Fibroblast of lung (primary cell): ENCODE measurements around the gene DLG5. TPM values are rescaled to one million over a fixed set of nuclear protein-coding genes. Genes with fewer than 3 reads are reported as not detected.

Experiments used
- DNase-seq, 2 donors: peaks; one replicate each; pipeline versions ENCODE4 v3.0.0 to v3.0.0-alpha.2; 2010; ENCODE audit warnings: low read depth in 2 of 2
- H2AFZ ChIP-seq: 2 replicates; pipeline ENCODE4 v1.5.1; 2012; ENCODE audit warnings: low read length, control low read depth, inconsistent platforms
- H3K27ac ChIP-seq: 2 replicates; pipeline ENCODE4 v1.5.1; 2011; ENCODE audit warnings: low read length, control low read depth; ENCODE audit not compliant: insufficient read depth
- H3K27me3 ChIP-seq: 2 replicates; pipeline ENCODE4 v1.5.1; 2011; ENCODE audit warnings: mild to moderate bottlenecking, low read length; ENCODE audit not compliant: control insufficient read depth, insufficient read depth
- H3K36me3 ChIP-seq: 2 replicates; pipeline ENCODE4 v1.5.1; 2011; ENCODE audit warnings: low read length; ENCODE audit not compliant: control insufficient read depth, insufficient read depth
- H3K4me1 ChIP-seq: 2 replicates; pipeline ENCODE4 v1.5.1; 2011; ENCODE audit warnings: low read length; ENCODE audit not compliant: control insufficient read depth, insufficient read depth; ENCODE audit errors: extremely low read depth
- H3K4me2 ChIP-seq: 2 replicates; pipeline ENCODE4 v1.5.1; 2011; ENCODE audit warnings: low read length, control low read depth; ENCODE audit not compliant: insufficient read depth; ENCODE audit errors: extremely low read depth
- H3K4me3 ChIP-seq, 4 experiments: fragments of 200-600 bp in 1 of 4; sonication (generic) in 1 of 4; replicated peaks in 1 of 4; 2 replicates each; pipeline ENCODE4 v1.5.1; 2011 to 2016; ENCODE audit warnings: low read length in 4 of 4, low read depth in 3 of 4, mild to moderate bottlenecking in 3 of 4, control low read depth in 2 of 4, inconsistent platforms in 1 of 4, mixed read lengths in 1 of 4; ENCODE audit not compliant: insufficient read depth in 1 of 4; ENCODE audit errors: control extremely low read depth in 1 of 4
- H3K79me2 ChIP-seq: 2 replicates; pipeline ENCODE4 v1.5.1; 2012; ENCODE audit warnings: mild to moderate bottlenecking, low read length, inconsistent platforms; ENCODE audit not compliant: control insufficient read depth, insufficient read depth
- H3K9ac ChIP-seq: 2 replicates; pipeline ENCODE4 v1.5.1; 2011; ENCODE audit warnings: mild to moderate bottlenecking, low read length, control low read depth; ENCODE audit not compliant: insufficient read depth
- H3K9me3 ChIP-seq: 2 replicates; pipeline ENCODE4 v1.5.1; 2012; ENCODE audit warnings: low read depth, low read length; ENCODE audit not compliant: control insufficient read depth, insufficient read depth
- H4K20me1 ChIP-seq: 2 replicates; pipeline ENCODE4 v1.5.1; 2011; ENCODE audit warnings: low read length; ENCODE audit not compliant: control insufficient read depth, insufficient read depth; ENCODE audit errors: extremely low read depth
- EZH2 ChIP-seq: IDR thresholded peaks from 2 replicates; pipeline ENCODE4 v1.5.1; 2012; ENCODE audit warnings: low read length, control low read depth, mild to moderate bottlenecking; ENCODE audit errors: missing control alignments
- polyA minus RNA-seq: library from RNA; depleted of rRNA, polyadenylated mRNA; stranded (reverse); fragments of >200 nt; gene quantifications from 2 replicates; pipeline ENCODE4 v1.2.3, GENCODE V29; 2011; ENCODE audit warnings: low replicate concordance
- polyA plus RNA-seq, 2 donors: library from polyadenylated mRNA; depleted of rRNA in 1 of 2; stranded (reverse) in 1 of 2; unstranded in 1 of 2; fragments of >200 nt; gene quantifications; 2 replicates each; pipeline ENCODE4 v1.2.1, GENCODE V29; 2011 to 2012; ENCODE audit warnings: missing spikeins in 1 of 2
- total RNA-seq: library from RNA; depleted of rRNA; stranded (reverse); fragments of >200 nt; gene quantifications from 2 replicates; pipeline ENCODE4 v1.2.1, GENCODE V29; 2014
- TF ChIP-seq, protein P1 (sequence below), 2 donors: IDR thresholded peaks in 1 of 2; conservative IDR thresholded peaks in 1 of 2; 1 replicate in 1 of 2; 2 replicates in 1 of 2; pipeline ENCODE4 v1.5.1; 2011 to 2012; ENCODE audit warnings: low read length in 2 of 2, control low read depth in 1 of 2, inconsistent platforms in 1 of 2, low read depth in 1 of 2, mild to moderate bottlenecking in 1 of 2

The DLG5 gene, protein sequence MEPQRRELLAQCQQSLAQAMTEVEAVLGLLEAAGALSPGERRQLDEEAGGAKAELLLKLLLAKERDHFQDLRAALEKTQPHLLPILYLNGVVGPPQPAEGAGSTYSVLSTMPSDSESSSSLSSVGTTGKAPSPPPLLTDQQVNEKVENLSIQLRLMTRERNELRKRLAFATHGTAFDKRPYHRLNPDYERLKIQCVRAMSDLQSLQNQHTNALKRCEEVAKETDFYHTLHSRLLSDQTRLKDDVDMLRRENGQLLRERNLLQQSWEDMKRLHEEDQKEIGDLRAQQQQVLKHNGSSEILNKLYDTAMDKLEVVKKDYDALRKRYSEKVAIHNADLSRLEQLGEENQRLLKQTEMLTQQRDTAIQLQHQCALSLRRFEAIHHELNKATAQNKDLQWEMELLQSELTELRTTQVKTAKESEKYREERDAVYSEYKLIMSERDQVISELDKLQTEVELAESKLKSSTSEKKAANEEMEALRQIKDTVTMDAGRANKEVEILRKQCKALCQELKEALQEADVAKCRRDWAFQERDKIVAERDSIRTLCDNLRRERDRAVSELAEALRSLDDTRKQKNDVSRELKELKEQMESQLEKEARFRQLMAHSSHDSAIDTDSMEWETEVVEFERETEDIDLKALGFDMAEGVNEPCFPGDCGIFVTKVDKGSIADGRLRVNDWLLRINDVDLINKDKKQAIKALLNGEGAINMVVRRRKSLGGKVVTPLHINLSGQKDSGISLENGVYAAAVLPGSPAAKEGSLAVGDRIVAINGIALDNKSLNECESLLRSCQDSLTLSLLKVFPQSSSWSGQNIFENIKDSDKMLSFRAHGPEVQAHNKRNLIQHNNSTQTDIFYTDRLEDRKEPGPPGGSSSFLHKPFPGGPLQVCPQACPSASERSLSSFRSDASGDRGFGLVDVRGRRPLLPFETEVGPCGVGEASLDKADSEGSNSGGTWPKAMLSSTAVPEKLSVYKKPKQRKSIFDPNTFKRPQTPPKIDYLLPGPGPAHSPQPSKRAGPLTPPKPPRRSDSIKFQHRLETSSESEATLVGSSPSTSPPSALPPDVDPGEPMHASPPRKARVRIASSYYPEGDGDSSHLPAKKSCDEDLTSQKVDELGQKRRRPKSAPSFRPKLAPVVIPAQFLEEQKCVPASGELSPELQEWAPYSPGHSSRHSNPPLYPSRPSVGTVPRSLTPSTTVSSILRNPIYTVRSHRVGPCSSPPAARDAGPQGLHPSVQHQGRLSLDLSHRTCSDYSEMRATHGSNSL (N-terminal part only)
- 40.1 and 40.8 TPM in 2 replicates for total RNA-seq
- 15.3 and 22.9 TPM in 2 replicates for polyA plus RNA-seq
- 24.4 and 29.7 TPM in 2 replicates for polyA plus RNA-seq (2012)
- polyA minus RNA-seq, result 80.9 and 123 TPM in 2 replicates

DNA sequence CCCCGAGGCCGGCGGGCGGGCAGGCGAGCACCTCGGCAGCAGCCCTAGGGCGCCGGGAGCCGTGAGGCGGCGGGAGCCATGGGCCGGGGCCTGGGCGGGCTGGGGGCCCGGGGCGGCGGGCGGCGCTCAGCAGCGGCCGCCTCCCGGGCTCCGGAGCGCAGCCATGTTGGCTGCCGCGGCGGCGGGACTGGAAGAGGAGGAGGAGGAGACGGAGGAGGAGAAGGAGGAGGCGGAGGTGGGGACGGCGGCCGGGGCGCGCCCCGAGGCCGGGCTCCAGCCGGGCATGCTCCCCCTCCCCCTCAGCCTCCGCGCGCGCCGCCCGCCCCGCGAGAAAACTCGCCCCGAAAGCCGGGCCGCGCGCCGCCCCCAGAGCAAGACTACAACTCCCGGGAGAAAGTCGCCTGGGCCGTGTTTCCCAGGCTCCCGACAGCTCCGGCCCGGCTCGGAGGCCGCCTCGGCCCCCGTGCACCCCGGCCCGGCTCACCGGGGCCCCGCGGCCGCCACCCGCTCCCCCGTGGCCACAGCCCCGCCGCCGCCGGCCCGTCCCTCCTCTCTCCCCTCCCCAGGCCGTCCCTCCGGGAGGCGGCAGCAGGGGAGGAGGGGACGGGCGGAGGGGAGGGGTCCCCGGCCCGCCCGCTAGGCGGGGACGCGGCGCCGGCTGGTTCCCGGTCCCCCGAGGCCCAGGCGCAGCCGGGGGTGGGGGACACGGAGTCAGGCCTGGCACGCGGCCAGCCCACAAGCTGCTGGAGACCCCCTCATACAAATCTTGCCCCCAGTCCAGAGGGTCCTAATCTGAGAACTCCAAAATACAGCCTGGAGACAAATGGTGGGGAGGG is at the start of gene DLG5:
Gene DLG5, minus strand, starts transcription at position 190 of the 836 bp plus-strand sequence. CDS start 235 bp downstream, outside the sequence.
- TF ChIP-seq, protein P1, sequence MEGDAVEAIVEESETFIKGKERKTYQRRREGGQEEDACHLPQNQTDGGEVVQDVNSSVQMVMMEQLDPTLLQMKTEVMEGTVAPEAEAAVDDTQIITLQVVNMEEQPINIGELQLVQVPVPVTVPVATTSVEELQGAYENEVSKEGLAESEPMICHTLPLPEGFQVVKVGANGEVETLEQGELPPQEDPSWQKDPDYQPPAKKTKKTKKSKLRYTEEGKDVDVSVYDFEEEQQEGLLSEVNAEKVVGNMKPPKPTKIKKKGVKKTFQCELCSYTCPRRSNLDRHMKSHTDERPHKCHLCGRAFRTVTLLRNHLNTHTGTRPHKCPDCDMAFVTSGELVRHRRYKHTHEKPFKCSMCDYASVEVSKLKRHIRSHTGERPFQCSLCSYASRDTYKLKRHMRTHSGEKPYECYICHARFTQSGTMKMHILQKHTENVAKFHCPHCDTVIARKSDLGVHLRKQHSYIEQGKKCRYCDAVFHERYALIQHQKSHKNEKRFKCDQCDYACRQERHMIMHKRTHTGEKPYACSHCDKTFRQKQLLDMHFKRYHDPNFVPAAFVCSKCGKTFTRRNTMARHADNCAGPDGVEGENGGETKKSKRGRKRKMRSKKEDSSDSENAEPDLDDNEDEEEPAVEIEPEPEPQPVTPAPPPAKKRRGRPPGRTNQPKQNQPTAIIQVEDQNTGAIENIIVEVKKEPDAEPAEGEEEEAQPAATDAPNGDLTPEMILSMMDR (conservative IDR thresholded peaks at IDR 0.05 in 1 of 2, IDR thresholded peaks at IDR 0.05 in 1 of 2; ENCODE audit: low read depth in 1 of 2, low read length in 2 of 2), result no peak
- TF ChIP-seq EZH2, result no peak
- Histone ChIP-seq H3K27ac (peak within 1 kb of the TSS; percentile 65), H3K79me2 (peaks cover 43% of the 10 kb centered on the region), H3K27me3 (peaks cover 10% of the 10 kb centered on the region), H4K20me1 (no peaks in the 10 kb centered on the region), H3K36me3 (no peaks in the 10 kb centered on the region), H3K9me3 (no peaks in the 10 kb centered on the region), H3K9ac (peak within 1 kb of the TSS; percentile 83), H3K4me2 (peak within 1 kb of the TSS; percentile 97), H2AFZ (peak within 1 kb of the TSS; percentile 62), H3K4me3 (peak within 1 kb of the TSS; percentile 75 to 93 (median 89)), H3K4me1 (peaks cover 8% of the 10 kb centered on the region)
- DNase-seq, result peak; percentile 59 to 61

DNA sequence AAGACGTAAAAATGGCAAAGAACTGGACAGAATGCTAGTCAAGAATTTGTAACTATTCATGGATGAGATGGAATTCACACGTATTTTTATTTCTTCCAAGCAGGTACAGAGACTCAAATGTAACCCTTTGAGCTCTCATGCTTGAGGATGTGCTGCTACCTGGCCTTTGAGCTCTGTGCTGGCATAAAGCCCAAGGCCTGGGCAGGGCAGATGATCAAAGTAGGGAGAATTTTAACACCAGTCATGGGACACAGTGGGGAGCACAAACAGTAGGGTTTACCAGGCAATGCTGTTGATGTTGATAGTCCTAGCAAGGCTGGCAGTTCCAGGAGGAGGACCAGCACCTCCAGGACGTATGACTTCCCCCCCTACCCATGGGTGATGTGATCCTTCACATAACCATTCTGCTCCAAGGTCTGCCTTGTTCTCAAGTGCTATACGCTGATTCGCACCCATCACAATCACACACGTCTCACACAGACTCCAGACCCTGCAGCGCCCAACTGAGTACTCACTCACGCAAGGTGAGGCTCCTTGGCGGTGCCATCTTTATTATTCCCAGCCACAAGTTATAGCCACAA is 48.6 kb upstream of the DLG5 start:
- no peak for TF ChIP-seq EZH2
- TF ChIP-seq, protein P1 (conservative IDR thresholded peaks at IDR 0.05 in 1 of 2, IDR thresholded peaks at IDR 0.05 in 1 of 2; ENCODE audit: low read depth in 1 of 2, low read length in 2 of 2), result no peak
- no peak for DNase-seq
- no peak overlapping the region for H2AFZ ChIP-seq

More for the DNA sequence above, 48.6 kb upstream of the DLG5 start:
- no peak overlapping the region for H3K27ac ChIP-seq
- H3K4me1 ChIP-seq, result peaks cover 8% of the 10 kb centered on the region
- H3K4me3 ChIP-seq, result no peak overlapping the region
- H3K27me3 ChIP-seq, result no peaks in the 10 kb centered on the region
- no peaks in the 10 kb centered on the region for H3K79me2 ChIP-seq
- no peaks in the 10 kb centered on the region for H3K9me3 ChIP-seq
- no peak overlapping the region for H3K4me2 ChIP-seq
- no peaks in the 10 kb centered on the region for H4K20me1 ChIP-seq
- peaks cover 14% of the 10 kb centered on the region for H3K36me3 ChIP-seq
- no peak overlapping the region for H3K9ac ChIP-seq
